Uterus (tissue), 4 donors: ENCODE results near the gene CDC26. TPM values are rescaled to one million over a fixed set of nuclear protein-coding genes. Genes with fewer than 3 reads are reported as not detected.
"Not testable (repeated sequence)": the region's sequence is repeated elsewhere in the genome, so short reads cannot be mapped to it uniquely, and the experiment has no call there.

ENCODE experiments used
- DNase-seq, 2 donors: peaks; one replicate each; pipeline ENCODE4 v3.0.0-alpha.2; 2019 to 2020
- H3K27ac ChIP-seq, 2 donors: fragments of 200-600 bp; sonication (generic); 1 replicate in 1 of 2; 2 replicates in 1 of 2; pipeline ENCODE4 v1.5.1; 2016 to 2018
- H3K27me3 ChIP-seq, 2 donors: fragments of 200-600 bp; sonication (generic); one replicate each; pipeline ENCODE4 v1.5.1; 2018 to 2019; ENCODE audit warnings: control low read depth in 1 of 2
- H3K36me3 ChIP-seq, 2 donors: fragments of 200-600 bp; sonication (generic); one replicate each; pipeline ENCODE4 v1.5.1; 2019; ENCODE audit warnings: control low read depth in 1 of 2
- H3K4me1 ChIP-seq, 2 donors: fragments of 200-600 bp; sonication (generic); one replicate each; pipeline ENCODE4 v1.5.1; 2018 to 2019; ENCODE audit warnings: control low read depth in 1 of 2
- H3K4me3 ChIP-seq, 2 donors: fragments of 200-600 bp; sonication (generic); 1 replicate in 1 of 2; 2 replicates in 1 of 2; pipeline ENCODE4 v1.5.1; 2018 to 2019; ENCODE audit warnings: mild to moderate bottlenecking in 1 of 2
- H3K9me3 ChIP-seq, 2 donors: fragments of 200-600 bp; sonication (generic); one replicate each; pipeline ENCODE4 v1.5.1; 2019; ENCODE audit warnings: control low read depth in 1 of 2
- CTCF ChIP-seq, 4 experiments: fragments of 200-600 bp in 2 of 4; fragments of 450-650 bp in 2 of 4; sonication (generic) in 2 of 4; IDR thresholded peaks; one replicate each; pipeline ENCODE4 v1.5.1; 2016 to 2019; ENCODE audit warnings: antibody characterized with exemption in 4 of 4, mild to moderate bottlenecking in 2 of 4, moderate library complexity in 1 of 4
- POLR2A ChIP-seq, 2 donors: fragments of 450-650 bp; IDR thresholded peaks; one replicate each; pipeline ENCODE4 v1.6.1; 2016; ENCODE audit warnings: antibody characterized with exemption in 2 of 2, mild to moderate bottlenecking in 1 of 2, moderate library complexity in 1 of 2
- intact Hi-C: fragments of 100-400 bp; cut with DNase I; formaldehyde crosslinking; loops from one replicate; pipeline ENCODE4 v1.15.1; 2023; ENCODE audit warnings: low total_unique reads
- total RNA-seq, 4 donors: library from RNA; depleted of rRNA in 3 of 4; stranded (reverse); fragments of >200 nt in 3 of 4; gene quantifications; one replicate each; pipeline versions ENCODE4 v1.1.0 to v1.2.4, GENCODE V29; 2014 to 2023
- donor health status: DM: yes; HTN: yes; CAD: no.

The CDC26 gene
- total RNA-seq, 4 donors from 2014 or later, result 16.9 to 30.9 (median 26.3) TPM

- Histone ChIP-seq H3K27me3 (no peaks in the 10 kb centered on the region), H3K4me1 (no peaks in the 10 kb centered on the region), H3K4me3 (no peak overlapping the region), H3K27ac (no peak overlapping the region), H3K9me3 (no peaks in the 10 kb centered on the region), H3K36me3 (no peaks in the 10 kb centered on the region)
- intact Hi-C loops, result no loop called here
- no peak for DNase-seq
- TF ChIP-seq CTCF (IDR thresholded peaks at IDR 0.05) (no peak), POLR2A (IDR thresholded peaks at IDR 0.05) (no peak)
Measured at GRCh38 chr9:113250807-113251206, 24.6 kb downstream of the CDC26 start.

- DNase-seq, H3K27me3 ChIP-seq, H3K4me3 ChIP-seq, intact Hi-C loops, H3K36me3 ChIP-seq, H3K9me3 ChIP-seq, H3K27ac ChIP-seq, H3K4me1 ChIP-seq: not testable (repeated sequence)
Measured at GRCh38 chr9:113249661-113250060, 25.7 kb downstream of the CDC26 start.

GRCh38 chr9:113247640-113248039 is 27.7 kb downstream of the CDC26 start:
- no peak overlapping the region for H3K4me3 ChIP-seq
- no peaks in the 10 kb centered on the region for H3K9me3 ChIP-seq
- DNase-seq, result no peak
- intact Hi-C loops, result no loop called here
- H3K27me3 ChIP-seq, result no peaks in the 10 kb centered on the region
- no peaks in the 10 kb centered on the region for H3K4me1 ChIP-seq
- TF ChIP-seq POLR2A (IDR thresholded peaks at IDR 0.05) (no peak), CTCF (IDR thresholded peaks at IDR 0.05) (no peak)
- no peak overlapping the region for H3K27ac ChIP-seq
- H3K36me3 ChIP-seq, result no peaks in the 10 kb centered on the region

- Histone ChIP-seq H3K4me1 (no peaks in the 10 kb centered on the region), H3K4me3 (no peak overlapping the region), H3K27ac (no peak overlapping the region), H3K36me3 (no peaks in the 10 kb centered on the region), H3K9me3 (no peaks in the 10 kb centered on the region), H3K27me3 (no peaks in the 10 kb centered on the region)
- no peak for DNase-seq
- intact Hi-C loops, result no loop called here
- TF ChIP-seq CTCF (IDR thresholded peaks at IDR 0.05) (no peak), POLR2A (IDR thresholded peaks at IDR 0.05) (no peak)
Measured at GRCh38 chr9:113246928-113247327, 28.4 kb downstream of the CDC26 start.

- Histone ChIP-seq H3K4me1 (no peaks in the 10 kb centered on the region), H3K4me3 (no peak overlapping the region), H3K36me3 (no peaks in the 10 kb centered on the region), H3K27ac (no peak overlapping the region), H3K27me3 (no peaks in the 10 kb centered on the region), H3K9me3 (no peaks in the 10 kb centered on the region)
- TF ChIP-seq CTCF (IDR thresholded peaks at IDR 0.05) (no peak), POLR2A (IDR thresholded peaks at IDR 0.05) (no peak)
- no peak for DNase-seq
- intact Hi-C loops, result no loop called here
Measured at GRCh38 chr9:113245894-113246293, 29.5 kb downstream of the CDC26 start.

GRCh38 chr9:113244556-113244955 is 30.8 kb downstream of the CDC26 start:
- TF ChIP-seq POLR2A (IDR thresholded peaks at IDR 0.05) (no peak), CTCF (IDR thresholded peaks at IDR 0.05) (no peak)
- intact Hi-C loops, result no loop called here

More at GRCh38 chr9:113244556-113244955, 30.8 kb downstream of the CDC26 start:
- Histone ChIP-seq H3K4me1 (no peaks in the 10 kb centered on the region), H3K36me3 (no peaks in the 10 kb centered on the region), H3K27ac (no peak overlapping the region), H3K4me3 (no peak overlapping the region), H3K27me3 (no peaks in the 10 kb centered on the region), H3K9me3 (no peaks in the 10 kb centered on the region)
- no peak for DNase-seq
